Osteocyte (in vitro differentiated cells): ENCODE measurements around the gene TRIM66. TPM values are rescaled to one million over a fixed set of nuclear protein-coding genes. Genes with fewer than 3 reads are reported as not detected.

Experiments used
- DNase-seq: peaks from one replicate; pipeline ENCODE4 v3.0.0; 2021; ENCODE audit warnings: mixed read lengths; ENCODE audit not compliant: unreplicated experiment; ENCODE audit errors: extremely low spot score
- H3K27ac Mint-ChIP-seq: one replicate; pipeline ENCODE4 v1.8.0; 2021; ENCODE audit warnings: mild to moderate bottlenecking, mixed read lengths; ENCODE audit not compliant: unreplicated experiment
- H3K27me3 Mint-ChIP-seq: one replicate; pipeline ENCODE4 v1.8.0; 2021; ENCODE audit warnings: mixed read lengths; ENCODE audit not compliant: unreplicated experiment
- H3K36me3 Mint-ChIP-seq: one replicate; pipeline ENCODE4 v1.8.0; 2021; ENCODE audit warnings: mixed read lengths; ENCODE audit not compliant: unreplicated experiment
- H3K4me1 Mint-ChIP-seq: one replicate; pipeline ENCODE4 v1.8.0; 2021; ENCODE audit warnings: mixed read lengths; ENCODE audit not compliant: unreplicated experiment
- H3K4me3 Mint-ChIP-seq: one replicate; pipeline ENCODE4 v1.8.0; 2021; ENCODE audit warnings: mild to moderate bottlenecking, moderate library complexity, mixed read lengths; ENCODE audit not compliant: unreplicated experiment
- H3K9me3 Mint-ChIP-seq: one replicate; pipeline ENCODE4 v1.8.0; 2021; ENCODE audit warnings: mixed read lengths; ENCODE audit not compliant: unreplicated experiment
- CTCF ChIP-seq: fragments of 200-600 bp; sonication (generic); IDR thresholded peaks from 2 replicates; pipeline ENCODE4 v1.5.0; 2021; ENCODE audit warnings: antibody characterized with exemption, mild to moderate bottlenecking, moderate library complexity
- total RNA-seq: library from RNA; stranded (reverse); gene quantifications from 2 replicates; pipeline ENCODE4 v1.2.1, GENCODE V29; 2021

Gene TRIM66
- total RNA-seq, 1 donor from 2014 or later: 10.0 TPM

- DNase-seq: no peak
- no peak for TF ChIP-seq CTCF
- Mint-ChIP-seq H3K4me1 (no peaks in the 10 kb centered on the region), H3K9me3 (no peaks in the 10 kb centered on the region), H3K27ac (no peak overlapping the region), H3K27me3 (no peaks in the 10 kb centered on the region), H3K36me3 (peaks cover 31% of the 10 kb centered on the region), H3K4me3 (no peak overlapping the region)
Measured at GRCh38 chr11:8621147-8621546, 61.3 kb downstream of the TRIM66 start.

- TF ChIP-seq CTCF: no peak
- no peaks in the 10 kb centered on the region for H3K9me3 Mint-ChIP-seq
- DNase-seq: no peak
- H3K36me3 Mint-ChIP-seq: peaks cover 33% of the 10 kb centered on the region
- H3K4me1 Mint-ChIP-seq: no peaks in the 10 kb centered on the region
- no peaks in the 10 kb centered on the region for H3K27me3 Mint-ChIP-seq
- no peak overlapping the region for H3K4me3 Mint-ChIP-seq
- no peak overlapping the region for H3K27ac Mint-ChIP-seq
Measured at GRCh38 chr11:8617063-8617462, 65.4 kb downstream of the TRIM66 start.

GRCh38 chr11:8615291-8616032, 67.0 kb downstream of the TRIM66 start:
- TF ChIP-seq CTCF: no peak
- H3K27me3 Mint-ChIP-seq: no peaks in the 10 kb centered on the region
- no peak for DNase-seq
- no peak overlapping the region for H3K27ac Mint-ChIP-seq
- H3K4me1 Mint-ChIP-seq: no peaks in the 10 kb centered on the region
- no peaks in the 10 kb centered on the region for H3K9me3 Mint-ChIP-seq
- H3K36me3 Mint-ChIP-seq: peaks cover 27% of the 10 kb centered on the region
- H3K4me3 Mint-ChIP-seq: no peak overlapping the region

- Mint-ChIP-seq H3K9me3 (no peaks in the 10 kb centered on the region), H3K36me3 (peaks cover 26% of the 10 kb centered on the region), H3K27ac (no peak overlapping the region), H3K4me1 (no peaks in the 10 kb centered on the region), H3K27me3 (no peaks in the 10 kb centered on the region), H3K4me3 (no peak overlapping the region)
- no peak for DNase-seq
- TF ChIP-seq CTCF: no peak
Measured at GRCh38 chr11:8614497-8614896, 68.0 kb downstream of the TRIM66 start.

GRCh38 chr11:8613036-8613435, 69.4 kb downstream of the TRIM66 start:
- no peak for TF ChIP-seq CTCF
- H3K9me3 Mint-ChIP-seq: no peaks in the 10 kb centered on the region
- DNase-seq: no peak
- no peaks in the 10 kb centered on the region for H3K27me3 Mint-ChIP-seq
- peaks cover 20% of the 10 kb centered on the region for H3K36me3 Mint-ChIP-seq
- H3K4me3 Mint-ChIP-seq: no peak overlapping the region
- H3K4me1 Mint-ChIP-seq: no peaks in the 10 kb centered on the region
- no peak overlapping the region for H3K27ac Mint-ChIP-seq
